Measurements from ENCODE around the gene COLEC12.

Gene COLEC12

GRCh38 chr18:399631-400135, 100.8 kb downstream of the COLEC12 start (continued):
- TF ChIP-seq ZBTB49 (tag by site-specific recombination; IDR thresholded peaks at IDR 0.05; ENCODE audit: low read depth) (no peak), ZNF513 (tag by site-specific recombination; IDR thresholded peaks at IDR 0.05) (no peak), ZNF510 (tag by site-specific recombination; IDR thresholded peaks at IDR 0.05; ENCODE audit: insufficient replicate concordance) (no peak), GLIS2 (tag by site-specific recombination; IDR thresholded peaks at IDR 0.05) (no peak), ZXDB (tag by site-specific recombination; IDR thresholded peaks at IDR 0.05) (no peak), ZNF148 (tag by site-specific recombination; IDR thresholded peaks at IDR 0.05; ENCODE audit: borderline replicate concordance) (no peak), SCRT2 (tag by site-specific recombination; IDR thresholded peaks at IDR 0.05) (no peak), ZNF48 (tag by site-specific recombination; IDR thresholded peaks at IDR 0.05) (no peak), ZBTB10 (tag by site-specific recombination; IDR thresholded peaks at IDR 0.05) (no peak), BCL6B (tag by site-specific recombination; IDR thresholded peaks at IDR 0.05) (no peak)

- H3K4me3 ChIP-seq (ENCODE audit: low read depth, low read length): no peak overlapping the region
- ChIA-PET POLR2A (no interaction called here), CTCF (no interaction called here)
- TF ChIP-seq ZNF473 (tag by site-specific recombination; IDR thresholded peaks at IDR 0.05) (no peak), ZNF138 (tag by site-specific recombination; IDR thresholded peaks at IDR 0.05; ENCODE audit: borderline replicate concordance) (no peak), ZSCAN30 (tag by site-specific recombination; IDR thresholded peaks at IDR 0.05) (no peak), ZNF529 (tag by site-specific recombination; IDR thresholded peaks at IDR 0.05; ENCODE audit: insufficient replicate concordance) (no peak), MZF1 (tag by site-specific recombination; IDR thresholded peaks at IDR 0.05; ENCODE audit: borderline replicate concordance) (no peak), BCL11B (tag by site-specific recombination; IDR thresholded peaks at IDR 0.05; ENCODE audit: low read depth) (no peak)
- peaks cover 24% of the 10 kb centered on the region for H3K4me1 ChIP-seq (ENCODE audit: control insufficient read depth, insufficient read depth, low read length)
- no peaks in the 10 kb centered on the region for H3K36me3 ChIP-seq (ENCODE audit: control insufficient read depth in 2 of 2, insufficient read depth in 1 of 2, low read length in 2 of 2)
- H3K27ac ChIP-seq (ENCODE audit: extremely low read depth, low read depth, low read length): no peak overlapping the region
- no peaks in the 10 kb centered on the region for H3K9me3 ChIP-seq (ENCODE audit: control insufficient read depth, insufficient read depth, low read depth, low read length)
These were observed 101.4 kb downstream of the COLEC12 start for GRCh38 chr18:398935-399630.

All from HEK293 (cell line).